HCT116 (cell line): Measurements from ENCODE around the gene MTA1.

Experiments used
- POLR2AphosphoS5 ChIP-seq: IDR thresholded peaks from 2 replicates; pipeline ENCODE4 v1.6.1; 2011; ENCODE audit warnings: mild to moderate bottlenecking, low read depth, low read length, moderate library complexity
- TF ChIP-seq, protein P1 (sequence below), 3 experiments: fragments of 200-600 bp in 1 of 3; sonication (generic) in 1 of 3; IDR thresholded peaks in 2 of 3; conservative IDR thresholded peaks in 1 of 3; 2 replicates each; pipeline ENCODE4 v1.5.1; 2012 to 2017; ENCODE audit warnings: low read depth in 2 of 3, low read length in 2 of 3, antibody characterized with exemption in 1 of 3, borderline replicate concordance in 1 of 3, control low read depth in 1 of 3, mild to moderate bottlenecking in 1 of 3, mixed read lengths in 1 of 3, mixed run types in 1 of 3, moderate library complexity in 1 of 3; ENCODE audit not compliant: insufficient read depth in 1 of 3

DNA sequence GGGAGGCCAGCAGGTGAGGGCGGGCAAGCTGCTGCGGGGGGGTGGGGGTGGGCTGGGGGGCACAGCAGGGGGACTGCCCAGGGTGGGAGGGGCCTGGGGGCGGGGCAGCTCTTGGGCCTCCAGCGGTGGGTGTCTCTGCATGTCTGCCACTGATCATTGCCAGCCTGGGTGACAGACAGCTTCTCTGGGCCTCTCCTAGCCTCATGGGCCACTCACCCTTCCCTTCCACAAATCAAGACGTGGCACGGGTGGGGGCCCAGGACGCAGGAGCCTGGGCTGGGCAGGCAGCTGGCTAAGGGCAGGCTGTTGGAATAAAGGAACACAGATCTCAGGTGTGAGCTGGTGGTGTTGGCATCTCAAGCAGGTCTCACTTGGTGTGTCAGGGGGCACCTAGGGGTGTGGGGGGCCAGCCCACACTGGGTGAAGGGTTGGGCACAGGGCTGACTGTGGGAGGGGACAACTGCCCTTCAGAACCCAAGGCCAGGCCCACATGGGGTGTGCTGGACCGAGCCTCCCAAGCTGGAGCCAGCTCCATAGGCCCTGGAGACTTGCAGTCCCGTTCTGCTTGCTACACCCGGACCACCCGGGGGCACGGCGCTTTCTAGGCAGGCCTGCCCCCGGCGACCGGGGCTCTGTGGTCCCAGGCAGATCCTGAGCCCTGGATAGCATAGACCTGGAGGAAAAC lies 74.4 kb downstream of the MTA1 start:
- TF ChIP-seq POLR2AphosphoS5 = no peak
- TF ChIP-seq, protein P1, sequence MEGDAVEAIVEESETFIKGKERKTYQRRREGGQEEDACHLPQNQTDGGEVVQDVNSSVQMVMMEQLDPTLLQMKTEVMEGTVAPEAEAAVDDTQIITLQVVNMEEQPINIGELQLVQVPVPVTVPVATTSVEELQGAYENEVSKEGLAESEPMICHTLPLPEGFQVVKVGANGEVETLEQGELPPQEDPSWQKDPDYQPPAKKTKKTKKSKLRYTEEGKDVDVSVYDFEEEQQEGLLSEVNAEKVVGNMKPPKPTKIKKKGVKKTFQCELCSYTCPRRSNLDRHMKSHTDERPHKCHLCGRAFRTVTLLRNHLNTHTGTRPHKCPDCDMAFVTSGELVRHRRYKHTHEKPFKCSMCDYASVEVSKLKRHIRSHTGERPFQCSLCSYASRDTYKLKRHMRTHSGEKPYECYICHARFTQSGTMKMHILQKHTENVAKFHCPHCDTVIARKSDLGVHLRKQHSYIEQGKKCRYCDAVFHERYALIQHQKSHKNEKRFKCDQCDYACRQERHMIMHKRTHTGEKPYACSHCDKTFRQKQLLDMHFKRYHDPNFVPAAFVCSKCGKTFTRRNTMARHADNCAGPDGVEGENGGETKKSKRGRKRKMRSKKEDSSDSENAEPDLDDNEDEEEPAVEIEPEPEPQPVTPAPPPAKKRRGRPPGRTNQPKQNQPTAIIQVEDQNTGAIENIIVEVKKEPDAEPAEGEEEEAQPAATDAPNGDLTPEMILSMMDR (IDR thresholded peaks at IDR 0.05 in 2 of 3, conservative IDR thresholded peaks at IDR 0.05 in 1 of 3; ENCODE audit: borderline replicate concordance in 1 of 3, insufficient read depth in 1 of 3, low read depth in 2 of 3, low read length in 2 of 3) = no peak
